Measurements from ENCODE around the gene KIAA1586. TPM values are rescaled to one million over a fixed set of nuclear protein-coding genes. Genes with fewer than 3 reads are reported as not detected.
"Not testable (repeated sequence)": the region's sequence is repeated elsewhere in the genome, so short reads cannot be mapped to it uniquely, and the experiment has no call there.

KIAA1586 gene
- total RNA-seq: 12.2 and 15.0 TPM in 2 replicates

- DNase-seq (ENCODE audit: low read depth): peak; percentile 75
Measured at GRCh38 chr6:57046332-57047256, at the start of gene KIAA1586. KIAA1586 (plus strand) TSS chr6:57046693; CDS start chr6:57046756, 63 bp downstream.

GRCh38 chr6:56999049-56999448 is 47.4 kb upstream of the KIAA1586 start:
- no peak for DNase-seq (ENCODE audit: low read depth)

- not testable (repeated sequence) for DNase-seq (ENCODE audit: low read depth)
Measured at GRCh38 chr6:56999748-57000147, 46.7 kb upstream of the KIAA1586 start.

- no peak for DNase-seq (ENCODE audit: low read depth)
Measured at GRCh38 chr6:57002197-57002596, 44.3 kb upstream of the KIAA1586 start.

GRCh38 chr6:57004292-57004691 is 42.2 kb upstream of the KIAA1586 start:
- DNase-seq (ENCODE audit: low read depth): no peak

- DNase-seq (ENCODE audit: low read depth): no peak
Measured at GRCh38 chr6:57006101-57006500, 40.4 kb upstream of the KIAA1586 start.

GRCh38 chr6:57008069-57008468 is 38.4 kb upstream of the KIAA1586 start:
- not testable (repeated sequence) for DNase-seq (ENCODE audit: low read depth)

GRCh38 chr6:57013521-57013926 is 33.0 kb upstream of the KIAA1586 start:
- DNase-seq (ENCODE audit: low read depth): peak; percentile 88

GRCh38 chr6:57017069-57017468 is 29.4 kb upstream of the KIAA1586 start:
- DNase-seq (ENCODE audit: low read depth): no peak

- DNase-seq (ENCODE audit: low read depth): no peak
Measured at GRCh38 chr6:57017841-57018240, 28.7 kb upstream of the KIAA1586 start.

GRCh38 chr6:57019434-57019833 is 27.1 kb upstream of the KIAA1586 start:
- DNase-seq (ENCODE audit: low read depth): no peak

GRCh38 chr6:57021086-57021720 is 25.3 kb upstream of the KIAA1586 start:
- peak; percentile 82 for DNase-seq (ENCODE audit: low read depth)

GRCh38 chr6:57024321-57024720 is 22.2 kb upstream of the KIAA1586 start:
- no peak for DNase-seq (ENCODE audit: low read depth)

- no peak for DNase-seq (ENCODE audit: low read depth)
Measured at GRCh38 chr6:57024775-57025174, 21.7 kb upstream of the KIAA1586 start.

GRCh38 chr6:57026001-57026400 is 20.5 kb upstream of the KIAA1586 start:
- no peak for DNase-seq (ENCODE audit: low read depth)

- no peak for DNase-seq (ENCODE audit: low read depth)
Measured at GRCh38 chr6:57027301-57027700, 19.2 kb upstream of the KIAA1586 start.

- DNase-seq (ENCODE audit: low read depth): no peak
Measured at GRCh38 chr6:57029213-57029612, 17.3 kb upstream of the KIAA1586 start.

GRCh38 chr6:57033228-57033627 is 13.3 kb upstream of the KIAA1586 start:
- DNase-seq (ENCODE audit: low read depth): no peak

GRCh38 chr6:57035549-57035948 is 10.9 kb upstream of the KIAA1586 start:
- DNase-seq (ENCODE audit: low read depth): no peak

- no peak for DNase-seq (ENCODE audit: low read depth)
Measured at GRCh38 chr6:57038906-57039305, 7.6 kb upstream of the KIAA1586 start.

GRCh38 chr6:57040011-57040410 is 6.5 kb upstream of the KIAA1586 start:
- DNase-seq (ENCODE audit: low read depth): peak; percentile 8

GRCh38 chr6:57044061-57044460 is 2.4 kb upstream of the KIAA1586 start:
- DNase-seq (ENCODE audit: low read depth): not testable (repeated sequence)

- no peak for DNase-seq (ENCODE audit: low read depth)
Measured at GRCh38 chr6:57044568-57044967, 1.9 kb upstream of the KIAA1586 start.

Data from renal cortical epithelial cell (primary cell).